GM10248 (cell line): ENCODE measurements around the gene LENG8.

Source experiments
- CTCF ChIA-PET: fragments of 300-600 bp; sonication (Branson Sonifier 250); formaldehyde crosslinking; extraction: SDS; loops from one replicate; lab custom pipeline; 2021; ENCODE audit warnings: antibody characterized with exemption; lab: Yijun Ruan, JAX
- POLR2A ChIA-PET: fragments of 350-650 bp; sonication (Branson Sonifier 250); formaldehyde crosslinking; extraction: SDS; loops from one replicate; lab custom pipeline; 2020; ENCODE audit warnings: antibody characterized with exemption; lab: Yijun Ruan, JAX
- DNase-seq: peaks from one replicate; pipeline ENCODE4 v3.0.0; 2012; ENCODE audit errors: extremely low spot score
- TF ChIP-seq, protein P1 (sequence below): IDR thresholded peaks from 2 replicates; pipeline ENCODE4 v1.5.1; 2012; ENCODE audit warnings: mild to moderate bottlenecking, low read depth; ENCODE audit errors: extremely low read depth, missing control alignments, control extremely low read depth

The LENG8 gene

DNA sequence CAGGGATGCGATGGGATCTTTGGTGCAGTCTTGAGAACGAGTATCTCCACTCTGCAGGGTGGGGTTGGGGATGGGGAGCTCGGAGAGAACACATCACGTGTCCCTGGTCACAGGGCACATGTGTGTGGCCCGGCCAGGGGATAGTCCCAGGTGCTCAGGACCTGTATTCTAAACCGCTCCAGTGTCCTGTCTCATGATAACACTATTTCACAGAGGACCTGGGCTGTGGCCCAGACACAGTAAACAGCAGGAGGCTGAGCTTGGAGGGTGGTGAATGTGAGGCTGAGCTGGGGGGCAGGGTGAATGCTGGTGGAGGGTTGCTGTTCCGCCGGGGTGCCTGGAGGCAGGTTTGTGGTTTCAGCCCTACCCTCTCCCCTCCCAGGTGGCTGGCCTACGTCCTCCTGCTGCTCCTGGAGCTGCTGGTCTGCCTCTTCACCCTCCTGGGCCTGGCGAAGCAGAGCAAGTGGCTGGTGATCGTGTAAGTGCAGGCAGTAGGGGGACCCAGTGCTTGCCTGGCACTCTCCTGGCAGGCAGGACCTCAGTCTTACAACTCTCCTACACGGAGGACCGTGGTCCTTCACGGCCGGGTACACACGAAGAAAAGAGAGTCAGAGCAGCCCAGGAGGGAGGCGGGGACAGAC is 22.6 kb upstream of the LENG8 start:
- CTCF ChIA-PET, result interaction anchor here (1.9 kb wide), 1 partner anchor 35 kb away, joined by 5 read pairs; no protein-coding TSS in a partner anchor
- TF ChIP-seq, protein P1, sequence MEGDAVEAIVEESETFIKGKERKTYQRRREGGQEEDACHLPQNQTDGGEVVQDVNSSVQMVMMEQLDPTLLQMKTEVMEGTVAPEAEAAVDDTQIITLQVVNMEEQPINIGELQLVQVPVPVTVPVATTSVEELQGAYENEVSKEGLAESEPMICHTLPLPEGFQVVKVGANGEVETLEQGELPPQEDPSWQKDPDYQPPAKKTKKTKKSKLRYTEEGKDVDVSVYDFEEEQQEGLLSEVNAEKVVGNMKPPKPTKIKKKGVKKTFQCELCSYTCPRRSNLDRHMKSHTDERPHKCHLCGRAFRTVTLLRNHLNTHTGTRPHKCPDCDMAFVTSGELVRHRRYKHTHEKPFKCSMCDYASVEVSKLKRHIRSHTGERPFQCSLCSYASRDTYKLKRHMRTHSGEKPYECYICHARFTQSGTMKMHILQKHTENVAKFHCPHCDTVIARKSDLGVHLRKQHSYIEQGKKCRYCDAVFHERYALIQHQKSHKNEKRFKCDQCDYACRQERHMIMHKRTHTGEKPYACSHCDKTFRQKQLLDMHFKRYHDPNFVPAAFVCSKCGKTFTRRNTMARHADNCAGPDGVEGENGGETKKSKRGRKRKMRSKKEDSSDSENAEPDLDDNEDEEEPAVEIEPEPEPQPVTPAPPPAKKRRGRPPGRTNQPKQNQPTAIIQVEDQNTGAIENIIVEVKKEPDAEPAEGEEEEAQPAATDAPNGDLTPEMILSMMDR, result no peak
- POLR2A ChIA-PET, result no interaction called here
- DNase-seq, result no peak

DNA sequence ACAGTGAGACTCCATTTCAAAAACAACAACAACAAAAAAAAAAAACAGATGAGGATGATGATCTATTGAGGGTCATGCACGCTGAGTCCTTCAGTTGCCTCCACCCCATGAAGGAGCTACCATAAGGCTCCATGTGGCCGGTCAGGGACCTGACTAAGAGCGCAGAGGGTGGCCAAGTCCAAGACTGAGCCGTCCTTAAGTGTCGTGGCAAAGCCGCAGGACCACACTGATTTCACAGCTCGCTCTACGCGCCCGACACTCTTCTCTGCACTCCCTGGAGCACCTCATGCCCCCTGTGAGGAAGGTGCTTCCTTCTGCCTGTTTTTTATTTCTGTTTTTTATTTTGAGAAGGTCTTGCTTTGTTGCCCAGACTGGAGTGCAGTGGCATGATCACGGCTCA is 21.4 kb upstream of the LENG8 start:
- CTCF ChIA-PET, result interaction anchor here (1.4 kb wide), 1 partner anchor 8 kb away, joined by 4 read pairs; no protein-coding TSS in a partner anchor
- TF ChIP-seq, protein P1, result no peak
- POLR2A ChIA-PET, result interaction anchor here (0.6 kb wide), 1 partner anchor 379 kb away, joined by 3 read pairs; no protein-coding TSS in a partner anchor
- DNase-seq, result no peak

DNA sequence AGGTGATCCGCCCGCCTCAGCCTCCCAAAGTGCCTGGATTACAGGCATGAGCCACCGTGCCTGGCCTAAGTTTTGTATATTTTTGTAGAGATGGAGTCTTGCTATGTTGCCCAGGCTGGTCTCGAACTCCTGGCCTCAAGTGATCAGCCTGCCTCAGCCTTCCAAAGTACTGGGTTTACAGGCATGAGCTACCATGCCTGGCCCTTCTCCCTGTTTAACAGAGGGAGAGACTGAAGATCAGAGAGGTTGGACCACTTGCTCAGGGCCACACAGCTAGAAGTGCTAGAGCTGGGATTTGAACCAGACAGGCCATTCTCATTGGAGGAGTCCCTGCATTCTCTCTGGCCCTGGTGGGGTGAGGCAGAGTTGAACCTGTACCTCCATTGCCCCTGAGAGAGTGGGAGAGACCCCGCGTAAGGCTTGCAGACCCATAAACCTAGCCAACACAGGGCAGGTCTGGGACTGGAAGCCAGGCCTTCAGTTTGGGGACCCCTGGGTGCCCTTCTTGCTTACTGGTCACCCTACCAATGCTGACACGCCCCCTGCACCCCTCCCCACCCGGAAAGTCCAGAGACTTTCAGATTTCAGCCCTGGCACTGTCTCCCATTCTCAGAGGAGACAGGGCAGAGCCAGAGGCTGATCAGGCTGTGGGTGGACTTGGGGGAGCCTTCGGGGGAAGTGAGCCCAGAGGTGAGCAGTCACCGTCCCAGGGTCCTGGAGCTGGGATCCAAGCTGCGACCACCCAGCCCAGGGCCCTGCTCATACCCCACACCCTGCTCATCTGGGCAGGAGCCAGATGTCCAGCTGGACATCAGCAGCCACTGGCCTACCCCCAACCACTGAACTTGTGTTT is 20.4 kb upstream of the LENG8 start:
- no peak for DNase-seq
- CTCF ChIA-PET, result interaction anchor here (1.4 to 2.5 kb wide), 2 partner anchors 9 to 37 kb away, joined by 4 to 7 read pairs; no protein-coding TSS in a partner anchor
- TF ChIP-seq, protein P1, result no peak
- POLR2A ChIA-PET, result no interaction called here

DNA sequence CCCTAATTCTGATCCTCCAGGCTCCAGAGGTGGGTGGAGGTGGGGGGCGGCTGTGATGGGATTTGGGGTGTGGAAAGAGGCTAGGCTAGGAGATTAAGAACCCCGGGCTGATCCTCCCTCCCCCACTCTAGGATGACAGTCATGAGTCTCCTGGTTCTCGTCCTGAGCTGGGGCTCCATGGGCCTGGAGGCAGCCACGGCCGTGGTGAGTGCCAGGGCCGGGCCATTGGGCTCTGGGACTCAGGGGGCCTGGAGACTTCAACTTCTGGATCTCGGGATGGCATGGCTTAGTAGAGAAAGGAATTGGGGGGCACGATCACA is 19.9 kb upstream of the LENG8 start:
- no peak for DNase-seq
- TF ChIP-seq, protein P1, result no peak
- ChIA-PET POLR2A (no interaction called here), CTCF (interaction anchor here (2.5 kb wide), 1 partner anchor 38 kb away, joined by 7 read pairs; no protein-coding TSS in a partner anchor)

DNA sequence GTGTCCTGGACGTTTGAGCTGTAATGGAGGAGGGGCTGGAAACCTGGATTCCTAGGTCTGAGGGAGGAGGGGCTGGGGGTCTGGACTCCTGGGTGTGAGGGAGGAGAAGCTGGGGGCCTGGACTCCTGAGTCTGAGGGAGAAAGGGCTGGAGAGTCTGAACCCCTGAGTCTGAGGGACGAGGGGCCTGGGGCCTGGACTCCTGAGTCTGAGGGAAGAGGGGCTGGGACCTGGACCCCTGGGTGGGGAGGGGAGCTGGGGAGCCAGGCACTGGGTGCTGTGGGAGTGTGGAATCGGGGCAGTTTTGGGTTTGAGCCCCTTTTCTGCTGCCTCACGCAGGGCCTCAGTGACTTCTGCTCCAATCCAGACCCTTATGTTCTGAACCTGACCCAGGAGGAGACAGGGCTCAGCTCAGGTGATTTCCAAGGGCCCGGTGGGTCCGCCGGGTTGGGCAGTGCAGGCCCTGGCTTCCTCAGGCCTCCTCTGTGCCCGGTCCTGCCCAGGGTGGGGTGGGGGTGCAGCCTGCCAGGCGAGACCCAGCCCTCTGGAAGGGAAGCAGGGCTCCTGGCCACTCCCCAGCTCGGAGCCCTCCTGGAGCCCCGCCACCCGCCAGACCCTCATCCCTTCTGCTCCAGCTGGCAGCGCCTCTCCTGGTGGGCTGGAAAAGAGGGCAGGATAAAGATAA is 19.3 kb upstream of the LENG8 start:
- POLR2A ChIA-PET, result interaction anchor here (0.6 kb wide), 1 partner anchor 1647 kb away, joined by 4 read pairs; no protein-coding TSS in a partner anchor
- no peak for DNase-seq
- TF ChIP-seq, protein P1, result no peak
- CTCF ChIA-PET, result interaction anchor here (2.5 kb wide), 1 partner anchor 39 kb away, joined by 7 read pairs; no protein-coding TSS in a partner anchor
